Measurements from ENCODE around the gene IRF4.

DNA sequence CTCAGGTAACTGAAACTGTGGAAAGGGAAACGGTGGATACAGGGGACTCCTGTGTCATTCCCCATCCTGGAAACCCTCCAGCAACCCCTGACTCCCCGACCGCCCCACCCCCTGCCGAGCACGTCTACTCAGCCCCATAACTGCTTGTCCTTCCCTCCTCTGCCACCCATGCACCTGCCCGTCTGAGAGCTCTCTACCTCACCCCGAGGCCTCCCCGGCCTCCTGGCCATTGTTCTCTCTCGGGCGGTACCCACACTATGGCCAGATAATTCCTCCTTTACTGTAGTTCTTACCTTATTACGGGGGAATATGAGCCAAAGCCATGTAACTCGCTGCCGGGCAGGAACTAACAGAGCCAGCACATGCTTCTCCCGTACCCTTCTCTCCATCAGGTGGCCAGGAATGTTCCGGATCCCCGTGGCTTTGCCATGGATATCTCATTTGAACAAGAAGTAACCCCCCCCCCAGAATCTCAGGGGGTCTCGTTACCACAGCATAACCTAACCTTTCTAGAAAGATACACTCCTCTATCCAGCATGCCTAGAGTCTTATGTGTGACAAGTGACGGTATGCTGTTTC lies 4.8 kb upstream of the IRF4 start:
- TF ChIP-seq POLR2A (IDR thresholded peaks at IDR 0.05), result no peak
- TF ChIP-seq, protein P1, sequence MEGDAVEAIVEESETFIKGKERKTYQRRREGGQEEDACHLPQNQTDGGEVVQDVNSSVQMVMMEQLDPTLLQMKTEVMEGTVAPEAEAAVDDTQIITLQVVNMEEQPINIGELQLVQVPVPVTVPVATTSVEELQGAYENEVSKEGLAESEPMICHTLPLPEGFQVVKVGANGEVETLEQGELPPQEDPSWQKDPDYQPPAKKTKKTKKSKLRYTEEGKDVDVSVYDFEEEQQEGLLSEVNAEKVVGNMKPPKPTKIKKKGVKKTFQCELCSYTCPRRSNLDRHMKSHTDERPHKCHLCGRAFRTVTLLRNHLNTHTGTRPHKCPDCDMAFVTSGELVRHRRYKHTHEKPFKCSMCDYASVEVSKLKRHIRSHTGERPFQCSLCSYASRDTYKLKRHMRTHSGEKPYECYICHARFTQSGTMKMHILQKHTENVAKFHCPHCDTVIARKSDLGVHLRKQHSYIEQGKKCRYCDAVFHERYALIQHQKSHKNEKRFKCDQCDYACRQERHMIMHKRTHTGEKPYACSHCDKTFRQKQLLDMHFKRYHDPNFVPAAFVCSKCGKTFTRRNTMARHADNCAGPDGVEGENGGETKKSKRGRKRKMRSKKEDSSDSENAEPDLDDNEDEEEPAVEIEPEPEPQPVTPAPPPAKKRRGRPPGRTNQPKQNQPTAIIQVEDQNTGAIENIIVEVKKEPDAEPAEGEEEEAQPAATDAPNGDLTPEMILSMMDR (IDR thresholded peaks at IDR 0.05), result no peak
